Activated CD4-positive, CD25-positive, alpha-beta regulatory T cell (primary cell): ENCODE results near the gene BORCS8.

Source experiments
- DNase-seq, 4 experiments: peaks; one replicate each; lab custom pipeline; 2025; lab: John Stamatoyannopoulos, UW

The BORCS8 gene

DNA sequence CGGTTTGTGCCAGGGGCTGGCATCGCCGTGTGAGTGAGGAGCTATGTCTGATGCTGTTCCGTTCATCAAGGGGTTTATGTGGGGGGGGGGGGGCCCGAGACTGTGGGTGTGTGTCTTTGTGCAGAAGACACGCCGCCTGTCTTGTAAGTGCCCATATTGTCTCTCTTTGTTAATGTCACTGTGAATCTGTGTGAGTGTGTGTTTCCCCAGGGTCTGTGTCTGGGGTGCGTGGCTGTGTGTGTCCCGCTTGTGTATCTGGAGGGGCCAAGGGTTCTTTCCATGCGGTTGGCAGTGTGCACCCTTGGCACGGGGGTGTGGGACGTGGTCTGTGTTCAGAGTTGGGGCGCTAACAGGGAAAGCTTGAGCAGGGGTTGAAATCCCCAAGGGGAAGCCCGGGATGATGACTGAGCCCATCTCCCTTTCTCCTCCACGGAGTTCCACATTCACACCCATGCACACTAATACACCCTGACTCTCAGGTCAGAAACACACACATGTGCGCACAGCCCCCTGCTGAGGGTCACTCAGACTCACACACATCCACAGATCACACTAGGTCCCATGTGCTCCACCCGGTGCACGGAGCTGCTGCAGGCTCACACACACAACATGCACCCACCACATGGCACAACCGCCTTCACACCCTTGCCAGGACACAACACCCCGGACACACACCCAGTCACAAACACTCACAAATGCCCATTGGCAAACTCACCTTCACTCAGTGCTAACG is 21.6 kb upstream of the BORCS8 start:
- DNase-seq: no peak

DNA sequence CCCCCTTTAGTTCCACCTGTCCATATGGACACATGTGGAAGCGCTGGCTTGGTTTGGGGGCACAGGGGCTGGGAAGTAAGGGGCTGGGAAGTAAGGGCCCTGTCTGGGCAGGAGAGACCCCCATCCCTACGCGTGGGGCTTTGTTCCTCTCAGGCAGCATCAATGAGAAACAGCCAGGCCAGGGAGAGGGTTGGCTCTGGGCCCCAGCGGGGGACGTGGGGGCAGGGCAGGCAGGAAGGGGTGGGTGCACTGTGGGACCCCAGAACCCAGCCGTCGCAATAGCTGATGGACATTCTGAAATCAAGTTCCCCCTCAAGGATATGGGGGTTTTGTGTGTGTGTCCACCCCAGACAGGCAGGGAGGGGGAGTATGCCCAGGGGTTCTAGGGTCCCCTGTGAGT is 21.0 kb upstream of the BORCS8 start:
- no peak for DNase-seq

DNA sequence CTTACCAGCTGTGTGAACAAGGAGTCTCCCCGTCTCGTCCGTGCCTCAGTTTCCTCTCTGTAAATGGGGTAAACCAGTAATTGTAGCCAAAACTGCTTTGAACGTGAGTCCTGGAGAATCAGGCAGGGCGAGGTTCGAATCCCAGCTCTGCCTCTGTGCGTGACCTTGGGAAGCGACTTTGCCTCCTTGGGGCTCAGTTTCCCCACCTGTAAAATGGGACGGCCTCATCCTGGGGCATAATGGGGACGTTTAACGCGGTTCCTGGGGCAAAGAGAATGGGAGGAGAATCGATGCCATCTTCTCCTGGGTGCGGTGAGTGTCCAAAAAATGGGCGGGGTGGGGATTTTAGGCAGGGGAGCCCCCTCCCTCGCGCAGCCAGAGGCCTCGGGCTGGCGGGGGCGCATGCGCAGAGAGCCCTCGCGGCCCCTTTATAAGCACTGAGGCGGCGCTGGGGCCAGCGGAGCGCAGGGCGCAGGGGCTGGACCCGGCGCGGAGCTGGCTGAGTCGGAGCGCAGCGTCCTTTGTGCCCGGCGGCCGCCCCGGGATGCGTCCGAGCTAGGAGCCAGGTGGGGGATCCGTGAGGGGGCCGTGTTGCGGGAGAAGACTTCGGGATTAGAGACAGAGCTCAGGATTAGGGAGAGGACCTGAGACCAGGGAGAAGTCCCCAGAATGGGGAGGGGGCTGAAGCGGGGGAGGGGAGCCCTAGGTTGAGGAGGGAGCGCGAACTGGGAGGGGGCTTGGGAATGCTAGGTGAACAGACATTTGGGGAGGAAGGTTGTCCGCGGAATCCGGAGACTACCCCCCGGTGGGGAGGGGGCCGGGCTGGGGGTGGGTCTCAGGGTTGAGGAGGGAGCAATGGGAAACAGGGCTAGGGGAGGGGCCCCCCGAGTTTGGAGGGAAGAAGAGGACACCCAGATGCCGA is 19.8 kb upstream of the BORCS8 start, which contains the start of gene NCAN:
TSS of gene NCAN (plus strand) at position 460 of the 922 bp plus-strand sequence. CDS start 4,996 bp downstream, outside the sequence.
- no peak for DNase-seq

DNA sequence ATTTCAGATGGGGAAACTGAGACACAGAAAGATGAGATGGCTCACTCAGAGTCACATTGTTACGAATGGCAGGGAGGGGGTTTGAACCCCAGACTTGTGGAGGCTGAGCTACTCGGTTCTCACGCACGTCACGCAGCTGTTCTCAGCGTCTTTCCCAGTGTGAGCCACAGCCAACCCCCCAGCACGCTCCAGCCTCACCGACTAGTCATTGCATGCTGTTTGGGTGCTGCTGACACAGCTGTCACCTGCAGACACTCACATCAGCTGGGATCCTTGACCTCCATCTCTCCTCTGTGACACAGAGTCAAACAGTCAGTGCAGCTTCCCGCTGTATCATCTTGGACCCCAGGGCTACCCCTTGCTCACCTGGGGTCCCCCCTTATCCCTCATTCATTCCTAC is 17.4 kb upstream of the BORCS8 start:
- no peak for DNase-seq

DNA sequence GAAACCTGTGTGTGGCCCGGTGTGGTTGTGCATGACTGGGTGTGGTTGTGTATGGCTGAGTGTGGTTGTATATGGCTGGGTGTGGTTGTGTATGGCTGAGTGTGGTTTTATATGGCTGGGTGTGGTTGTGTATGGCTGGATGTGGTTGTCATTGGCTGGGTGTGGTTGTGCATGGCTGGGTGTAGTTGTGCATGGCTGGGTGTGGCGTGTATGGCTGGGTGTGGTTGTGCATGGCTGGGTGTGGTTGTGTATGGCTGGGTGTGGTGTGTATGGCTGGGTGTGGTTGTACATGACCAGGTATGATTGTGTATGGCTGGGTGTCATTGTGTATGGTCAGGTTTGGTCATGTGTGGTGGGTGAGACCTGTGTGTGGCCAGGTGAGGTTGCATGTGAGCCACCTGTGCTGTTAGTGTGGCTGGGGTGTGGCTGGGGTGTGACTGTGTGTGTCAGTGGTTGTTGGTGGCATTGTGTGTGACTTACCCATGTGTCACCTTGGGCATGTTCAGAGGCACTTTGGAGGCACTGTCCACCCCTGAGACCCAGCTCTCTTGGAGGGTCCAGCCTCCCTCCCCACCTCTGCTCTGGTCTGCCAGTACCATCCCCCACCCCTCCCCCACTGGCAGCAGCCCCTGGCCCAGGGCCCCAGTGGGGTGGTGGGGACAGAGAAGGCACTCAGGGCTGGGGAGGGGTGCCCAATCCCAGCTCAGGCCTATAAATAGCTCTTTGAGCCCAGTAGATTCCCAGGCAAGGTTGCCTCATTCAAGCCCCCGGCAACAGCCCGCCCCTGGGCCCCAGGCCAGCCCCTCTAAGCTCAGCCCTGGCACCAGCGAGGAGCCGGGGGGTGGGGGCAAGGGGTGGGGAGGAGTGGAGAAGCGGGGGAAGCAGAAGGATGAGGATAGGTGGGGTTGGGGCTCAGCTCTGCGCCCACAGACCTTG is 16.0 kb upstream of the BORCS8 start:
- no peak for DNase-seq

DNA sequence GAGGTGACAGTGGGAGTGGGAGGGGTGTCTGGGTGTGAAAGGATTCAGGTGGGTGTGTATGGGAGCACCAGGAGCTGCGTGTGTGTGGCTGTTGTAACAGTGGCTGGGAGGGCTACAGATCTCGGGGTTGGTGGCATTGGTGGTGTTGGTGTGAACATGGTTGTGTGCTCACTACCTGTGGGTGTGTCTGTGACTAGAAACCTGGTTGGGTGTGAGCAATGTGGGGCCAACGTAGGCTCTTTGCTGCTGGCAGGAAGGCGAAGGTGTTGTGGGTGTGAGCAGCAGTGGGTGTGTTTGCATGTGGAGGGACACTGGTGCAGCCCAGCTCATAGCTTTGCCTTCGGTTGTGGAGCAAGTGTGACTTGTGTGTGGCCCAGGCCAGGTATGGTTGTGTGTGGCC is 15.0 kb upstream of the BORCS8 start:
- no peak for DNase-seq

DNA sequence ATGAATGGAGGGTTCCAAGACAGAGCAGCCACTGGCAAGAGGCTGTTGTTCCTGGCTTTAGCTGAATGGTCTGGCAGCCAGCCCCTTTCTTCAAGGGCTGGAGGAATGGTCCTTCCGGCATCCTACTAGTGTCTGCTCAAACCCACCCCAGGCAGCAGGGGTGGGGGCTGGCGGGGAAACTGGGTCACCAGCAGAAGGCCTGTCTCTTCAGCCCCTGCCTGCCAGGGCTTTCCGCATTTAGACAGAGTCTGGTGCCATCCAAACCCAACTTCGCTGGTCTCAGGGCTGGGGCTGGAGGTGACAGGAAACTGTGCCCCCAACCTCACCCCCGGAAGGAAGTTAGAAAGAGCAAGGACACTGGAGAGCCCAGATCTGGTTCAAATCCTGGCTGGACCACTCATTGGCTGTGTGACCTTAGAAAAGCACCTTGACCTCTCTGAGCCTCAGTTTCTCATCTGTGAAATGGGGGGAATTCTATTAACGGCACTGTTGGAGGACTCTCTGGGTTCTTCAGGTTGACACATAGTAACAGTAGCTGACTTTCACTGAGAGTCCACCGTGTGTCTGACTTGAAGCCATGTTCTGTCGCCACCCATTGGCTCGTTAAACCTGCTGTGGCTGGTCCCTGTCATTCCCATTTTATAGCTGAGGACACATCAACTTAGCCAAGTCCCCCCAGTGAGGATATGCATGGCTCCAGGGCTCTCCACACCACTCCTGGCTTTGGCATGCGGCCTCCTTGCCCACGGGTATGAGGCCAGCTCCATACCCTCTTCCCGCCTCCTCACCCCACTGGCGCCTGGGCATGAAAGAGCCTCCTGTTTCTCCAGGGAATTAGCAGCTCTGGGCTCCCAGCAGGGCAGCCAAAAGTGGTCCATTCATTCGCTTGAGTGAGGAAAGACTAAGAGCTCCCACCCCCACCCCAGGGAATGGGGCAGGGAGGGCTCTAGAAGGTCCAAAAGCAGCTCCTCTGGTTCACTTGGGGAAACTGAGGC is 13.8 kb upstream of the BORCS8 start:
- DNase-seq: no peak

DNA sequence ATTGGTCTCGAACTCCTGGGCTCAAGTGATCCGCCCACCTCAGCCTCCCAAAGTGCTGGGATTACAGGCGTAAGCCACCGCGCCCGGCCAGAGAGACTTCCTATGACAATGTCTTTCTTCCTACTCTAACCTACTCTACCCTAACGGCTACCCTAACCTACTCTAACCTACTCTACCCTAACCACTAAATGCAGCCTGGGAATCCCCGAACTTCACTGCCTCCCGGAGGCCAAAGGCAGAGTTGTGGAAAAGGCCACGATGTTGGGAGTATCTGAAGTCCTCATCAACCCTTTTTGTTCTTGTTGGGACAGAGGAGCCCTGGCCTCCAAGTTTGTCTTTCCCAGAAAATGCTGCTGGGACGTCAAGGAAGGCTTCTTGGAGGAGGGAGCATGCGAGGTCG is 12.2 kb upstream of the BORCS8 start:
- DNase-seq: no peak

DNA sequence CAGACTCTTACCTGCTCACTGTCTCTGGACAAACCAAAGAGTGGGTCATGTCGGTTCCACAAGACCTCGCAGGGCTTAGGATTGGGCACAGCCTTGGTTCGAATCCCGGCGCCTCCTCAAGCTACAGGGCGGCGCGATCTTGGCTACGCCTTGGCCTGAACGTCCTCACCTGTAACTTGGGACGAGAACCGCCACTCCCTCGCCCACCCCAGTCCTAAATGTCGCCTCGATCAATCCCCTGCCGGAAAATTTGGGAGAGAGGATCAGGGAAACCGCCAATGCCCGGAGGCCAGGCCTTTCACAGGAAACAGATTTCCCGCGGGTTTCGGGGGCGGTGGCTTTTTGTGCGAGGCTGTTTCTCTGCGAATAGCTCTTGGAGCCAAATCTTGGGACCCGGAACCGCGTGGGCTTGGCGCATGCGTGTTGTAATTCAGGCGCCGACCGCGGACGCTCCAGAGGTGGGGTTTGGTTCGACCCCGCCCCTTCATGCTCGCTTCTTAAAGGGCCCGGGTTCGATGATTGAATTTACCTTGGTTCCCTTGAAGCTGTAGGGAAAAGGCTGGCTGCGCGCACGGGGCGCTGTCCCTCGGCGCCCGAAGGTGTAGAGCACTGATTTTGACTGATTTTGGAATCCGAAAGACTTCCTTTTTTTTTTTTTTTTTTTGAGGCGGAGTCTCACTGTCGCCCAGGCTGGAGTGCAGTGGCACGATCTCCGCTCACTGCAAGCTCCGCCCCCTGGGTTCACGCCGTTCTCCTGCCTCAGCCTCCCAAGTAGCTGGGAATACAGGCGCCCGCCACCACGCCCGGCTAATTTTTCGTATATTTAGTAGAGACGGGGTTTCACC is 11.3 kb upstream of the BORCS8 start, which contains the start of gene NR2C2AP:
TSS of gene NR2C2AP (minus strand) at position 403 of the 845 bp plus-strand sequence. CDS start at position 49, 354 bp downstream.
- peak; percentile 74 to 82 (median 79) for DNase-seq

DNA sequence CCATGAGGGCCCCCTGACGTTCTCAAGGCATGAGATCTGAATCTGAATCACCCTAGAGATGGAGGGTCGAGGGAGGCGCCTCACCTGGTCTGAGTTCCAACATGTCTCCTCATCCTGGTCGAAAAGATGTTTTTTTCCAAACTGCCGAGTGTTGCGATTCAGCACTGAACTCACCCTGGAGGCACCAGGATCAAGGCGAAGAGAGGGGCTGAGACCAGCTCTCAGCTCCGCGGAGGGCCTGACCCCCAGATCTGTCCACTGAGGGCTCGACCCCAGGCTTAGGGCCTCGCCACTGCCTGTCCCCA is 10.7 kb upstream of the BORCS8 start:
- no peak for DNase-seq

DNA sequence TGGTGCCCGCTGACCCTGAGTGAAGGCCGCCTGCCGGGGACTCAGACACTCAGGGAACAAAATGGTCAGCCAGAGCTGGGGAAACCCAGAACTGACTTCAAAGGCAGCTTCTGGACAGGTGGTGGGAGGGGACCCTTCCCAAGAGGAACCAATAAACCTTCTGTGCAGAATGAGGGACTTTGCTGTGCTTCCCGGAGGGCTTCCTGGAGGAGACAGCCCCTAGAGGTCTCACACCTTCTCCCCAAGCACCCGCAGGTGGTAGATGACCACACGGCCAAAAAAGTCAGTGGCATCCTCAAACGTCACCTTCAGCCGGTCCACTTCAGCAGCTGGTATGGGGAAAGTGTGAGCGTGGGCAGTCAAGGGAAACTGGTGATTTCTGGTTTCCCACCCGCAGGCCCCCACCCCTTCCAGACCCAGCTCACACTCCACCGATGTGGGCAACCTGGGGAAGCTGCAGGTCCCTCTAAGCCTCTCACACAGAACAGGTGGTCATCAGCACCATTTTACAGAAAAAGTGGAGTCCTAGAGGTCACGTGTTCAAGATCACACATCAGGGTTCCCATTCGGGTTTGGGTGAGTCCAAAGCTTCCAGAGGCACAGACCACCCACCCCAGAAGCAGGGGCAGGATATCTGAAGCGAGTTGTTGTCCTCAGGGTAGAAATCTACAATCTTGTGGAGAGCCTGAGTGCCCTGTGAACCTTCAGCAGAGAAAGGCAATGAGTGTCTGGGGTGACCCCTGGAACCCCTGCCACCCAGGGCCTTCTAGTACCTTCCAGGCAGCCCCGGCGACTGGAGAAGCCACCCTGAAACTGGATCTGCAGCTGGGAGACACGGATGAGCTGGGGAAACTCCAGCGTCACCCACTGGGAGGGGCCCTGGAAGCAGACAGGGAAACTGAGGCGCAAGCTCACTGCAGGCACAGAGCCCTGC is 10.0 kb upstream of the BORCS8 start:
- DNase-seq: no peak

DNA sequence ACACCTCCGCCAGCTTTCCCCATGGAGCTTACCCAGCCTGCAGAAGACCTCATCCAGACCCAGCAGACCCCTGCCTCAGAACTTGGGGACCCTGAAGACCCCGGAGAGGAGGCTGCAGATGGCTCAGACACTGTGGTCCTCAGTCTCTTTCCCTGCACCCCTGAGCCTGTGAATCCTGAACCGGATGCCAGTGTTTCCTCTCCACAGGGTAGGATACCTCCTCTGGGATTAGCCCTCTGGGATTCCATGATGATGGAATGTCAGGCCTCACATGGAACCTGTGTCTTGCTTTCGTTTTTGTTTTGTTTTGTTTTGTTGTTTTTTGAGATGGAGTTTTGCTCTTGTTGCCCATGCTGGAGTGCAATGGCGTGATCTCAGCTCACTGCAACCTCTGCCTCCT is 2.0 kb upstream of the BORCS8 start:
- DNase-seq: no peak

DNA sequence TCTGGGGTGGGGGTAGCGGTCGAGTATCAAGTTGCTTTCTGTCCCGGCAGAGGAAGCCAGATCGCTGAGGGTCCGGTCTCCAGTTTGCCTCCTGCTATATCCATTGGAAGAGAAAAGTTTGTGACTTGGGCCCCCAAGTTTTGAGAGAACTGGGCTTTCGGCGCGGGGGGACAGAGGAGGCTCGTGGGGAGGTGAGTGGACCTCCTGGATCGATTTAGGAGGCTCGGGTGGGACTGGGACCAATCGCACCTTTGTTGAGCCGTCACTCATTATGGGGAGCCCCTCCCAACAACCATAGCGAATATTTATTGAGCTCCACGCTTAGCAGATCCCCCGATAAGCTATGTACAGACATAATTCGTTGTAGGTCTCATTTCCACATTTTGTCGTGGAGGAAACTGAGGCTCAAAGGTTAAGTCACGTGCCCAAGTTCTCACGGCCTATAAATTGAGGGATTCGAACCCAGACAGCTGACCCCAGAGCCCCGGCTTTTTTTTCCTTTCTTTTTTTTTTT is 1.0 kb upstream of the BORCS8 start:
- DNase-seq: no peak

DNA sequence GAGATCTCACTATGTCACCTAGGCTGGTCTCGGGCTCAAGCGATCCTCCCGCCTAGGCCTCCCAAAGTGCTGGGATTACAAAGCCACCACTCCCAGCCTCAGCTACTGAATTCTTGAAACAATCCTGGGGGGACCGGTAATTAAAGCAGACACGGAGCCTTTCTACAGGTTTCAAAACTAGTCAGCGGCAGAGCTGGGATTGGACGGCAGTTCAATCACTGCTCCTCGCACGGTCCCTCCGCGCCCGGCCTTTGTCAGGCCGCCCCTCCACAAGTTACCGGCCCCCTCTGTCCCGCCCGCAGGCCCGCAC is 229 bp downstream of the BORCS8 start:
- no peak for DNase-seq

DNA sequence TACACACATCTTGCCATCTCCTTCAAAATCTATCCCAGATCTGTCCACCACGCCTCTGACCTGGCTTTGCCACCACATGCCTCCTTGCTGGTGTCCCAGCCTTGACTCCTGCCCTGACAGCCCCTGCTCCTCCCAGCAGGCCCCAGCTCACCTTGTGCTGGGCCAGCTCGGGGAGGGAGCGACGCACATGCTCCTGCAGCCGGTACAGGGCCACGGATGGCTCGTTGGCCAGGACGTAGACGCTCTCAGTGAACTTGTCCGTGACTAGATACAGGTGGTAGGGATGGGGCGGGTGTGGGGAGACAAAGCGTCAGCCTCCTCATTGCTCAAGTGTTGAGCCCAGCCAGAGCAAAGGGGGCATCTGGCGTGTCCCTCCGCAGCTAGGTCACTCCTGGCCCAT is 5.2 kb downstream of the BORCS8 start:
- DNase-seq: no peak

DNA sequence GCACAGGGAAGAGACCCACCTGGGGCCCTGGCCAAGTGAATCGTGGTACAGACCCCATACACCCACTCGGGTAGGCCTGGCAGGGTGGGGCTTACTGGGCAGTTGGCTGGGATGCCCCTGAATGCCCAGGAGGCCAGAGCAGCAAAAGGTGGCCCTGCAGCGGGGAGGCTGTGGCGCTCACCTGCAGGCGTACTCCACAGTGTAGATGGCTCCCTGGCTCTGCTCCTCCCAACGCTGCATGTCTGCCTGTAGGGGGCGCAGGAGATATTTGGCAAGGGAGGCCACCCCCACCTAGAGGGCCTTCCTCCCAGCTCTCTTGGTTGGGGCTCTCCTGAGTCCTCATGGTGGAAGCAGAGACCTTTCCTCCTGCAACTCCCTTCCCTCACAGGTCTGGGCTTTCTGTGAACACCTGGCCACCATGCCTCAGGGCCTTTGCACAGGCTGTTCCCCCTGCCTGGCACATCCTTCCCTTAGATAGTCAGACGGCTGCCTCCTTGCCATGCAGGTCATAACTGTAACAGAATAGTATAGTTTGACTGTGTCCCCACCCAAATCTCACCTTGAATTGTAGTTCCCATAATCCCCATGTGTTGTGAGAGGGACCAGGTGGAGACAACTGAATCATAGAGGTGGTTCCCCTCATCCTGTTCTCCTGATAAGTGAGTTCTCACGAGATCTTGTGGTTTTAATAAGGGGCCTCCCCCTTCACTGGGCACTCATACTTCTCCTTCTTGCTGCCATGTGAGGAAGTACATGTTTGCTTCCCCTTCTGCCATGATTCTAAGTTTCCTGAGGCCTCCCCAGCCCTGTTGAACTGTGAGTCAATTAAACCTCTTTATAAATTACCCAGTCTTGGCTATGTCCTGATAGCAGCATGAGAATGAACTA is 5.9 kb downstream of the BORCS8 start:
- peak; percentile 11 to 41 (median 21) for DNase-seq

DNA sequence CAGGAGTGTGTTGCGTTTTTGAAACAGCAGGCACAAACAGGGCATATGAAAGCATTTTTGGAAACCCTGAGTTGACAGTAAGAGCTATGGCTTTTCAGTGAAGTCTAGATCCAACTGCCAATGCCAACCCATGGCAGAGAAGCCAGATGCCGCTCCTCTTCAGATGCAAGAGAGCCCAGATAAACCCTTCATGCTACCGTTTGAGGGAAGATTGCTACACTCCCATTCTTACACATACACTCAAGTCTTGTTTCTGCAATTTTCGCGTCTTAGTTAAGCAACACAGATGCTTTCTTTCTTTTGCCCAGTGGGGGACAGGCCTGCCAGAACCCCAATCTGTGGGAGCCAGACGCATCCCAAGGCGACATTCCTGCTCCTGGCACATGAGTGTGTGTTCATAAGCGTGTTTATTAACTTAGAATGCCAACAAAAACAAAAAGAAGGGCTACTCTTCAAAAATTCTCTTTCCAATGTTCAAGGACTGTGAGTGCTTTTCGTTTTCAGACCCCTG is 10.4 kb downstream of the BORCS8 start:
- DNase-seq: no peak
